ENCODE measurements around the gene SIRPA. TPM values are rescaled to one million over a fixed set of nuclear protein-coding genes. Genes with fewer than 3 reads are reported as not detected.

SIRPA gene
- polyA plus RNA-seq, 1 donor from 2014 or later, result 8.0 TPM

DNA sequence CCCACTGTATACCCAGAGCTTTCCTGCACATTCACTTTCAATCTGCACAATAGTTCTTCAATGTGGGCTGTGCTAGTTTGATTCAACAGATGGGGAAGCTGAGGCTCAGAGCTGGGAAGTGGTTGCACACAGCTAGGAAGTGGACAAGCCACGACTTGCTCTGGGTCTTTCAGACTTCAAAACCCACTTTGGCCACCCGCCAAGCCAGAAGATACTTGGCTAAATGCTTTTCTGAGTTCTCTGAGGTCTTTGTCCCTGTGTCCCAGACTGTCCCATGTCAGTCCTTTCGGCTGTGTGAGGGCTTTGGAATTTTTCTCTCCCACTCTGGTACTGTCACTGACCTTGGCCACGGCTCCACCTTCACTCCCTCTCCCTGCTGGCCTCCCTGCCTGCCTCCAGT is 88.1 kb downstream of the SIRPA start:
- Histone ChIP-seq H3K9me3 (ENCODE audit: low read length) (no peaks in the 10 kb centered on the region), H3K79me2 (replicated peaks; ENCODE audit: insufficient read depth, low read length) (no peaks in the 10 kb centered on the region), H2AFZ (ENCODE audit: low read depth, low read length) (no peak overlapping the region), H3F3A (ENCODE audit: insufficient read depth, low read length, poor library complexity, severe bottlenecking) (no peaks in the 10 kb centered on the region), H3K4me2 (ENCODE audit: low read length) (no peak overlapping the region), H4K20me1 (ENCODE audit: insufficient read depth) (no peaks in the 10 kb centered on the region), H3K9ac (ENCODE audit: low read length) (no peak overlapping the region), H3K27ac (ENCODE audit: low read length) (no peak overlapping the region), H3K9me2 (ENCODE audit: insufficient read depth, low read length) (no peaks in the 10 kb centered on the region), H3K36me3 (ENCODE audit: insufficient read depth, low read length) (no peaks in the 10 kb centered on the region), H3K27me3 (ENCODE audit: insufficient read depth, low read depth, low read length) (no peaks in the 10 kb centered on the region), H3K4me3 (ENCODE audit: low read length) (no peak overlapping the region)
- TF ChIP-seq POLR2AphosphoS5 (IDR thresholded peaks at IDR 0.05) (no peak), RAD21 (conservative IDR thresholded peaks at IDR 0.05) (no peak), EP300 (conservative IDR thresholded peaks at IDR 0.05; ENCODE audit: poor library complexity, severe bottlenecking) (no peak), TAF1 (IDR thresholded peaks at IDR 0.05; ENCODE audit: low read depth) (no peak), MXI1 (conservative IDR thresholded peaks at IDR 0.05; ENCODE audit: poor library complexity, severe bottlenecking) (no peak)

DNA sequence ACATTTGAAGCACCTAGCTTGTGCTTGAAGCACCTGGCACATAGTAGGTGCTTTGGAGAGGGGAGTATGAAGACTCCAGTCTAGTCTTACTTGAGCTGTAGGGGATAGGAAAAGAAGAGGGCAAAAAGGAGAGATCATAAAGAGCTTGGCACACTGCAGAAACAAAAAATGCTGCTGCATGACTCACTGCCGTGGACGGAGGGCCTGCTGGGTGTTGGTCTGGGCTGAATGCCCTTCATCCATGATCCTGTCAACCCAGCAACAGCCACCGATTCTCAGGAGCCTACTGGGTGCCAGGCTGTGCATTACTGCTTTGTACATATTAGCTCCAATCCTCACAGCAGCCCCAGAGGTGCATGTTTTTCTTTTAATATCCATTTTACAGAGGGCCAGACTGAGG is 92.6 kb downstream of the SIRPA start:
- H3K9me3 ChIP-seq (ENCODE audit: low read length), result no peaks in the 10 kb centered on the region
- no peak overlapping the region for H3K9ac ChIP-seq (ENCODE audit: low read length)
- no peaks in the 10 kb centered on the region for H3K27me3 ChIP-seq (ENCODE audit: insufficient read depth, low read depth, low read length)
- no peaks in the 10 kb centered on the region for H4K20me1 ChIP-seq (ENCODE audit: insufficient read depth)
- no peaks in the 10 kb centered on the region for H3K9me2 ChIP-seq (ENCODE audit: insufficient read depth, low read length)
- H3K4me3 ChIP-seq (ENCODE audit: low read length), result no peak overlapping the region
- TF ChIP-seq MXI1 (conservative IDR thresholded peaks at IDR 0.05; ENCODE audit: poor library complexity, severe bottlenecking) (no peak), TAF1 (IDR thresholded peaks at IDR 0.05; ENCODE audit: low read depth) (no peak), POLR2AphosphoS5 (IDR thresholded peaks at IDR 0.05) (no peak), RAD21 (conservative IDR thresholded peaks at IDR 0.05) (no peak), EZH2 (IDR thresholded peaks at IDR 0.05; ENCODE audit: borderline replicate concordance, insufficient read depth, low read length, poor library complexity, severe bottlenecking) (no peak), EP300 (conservative IDR thresholded peaks at IDR 0.05; ENCODE audit: poor library complexity, severe bottlenecking) (no peak), SMC3 (conservative IDR thresholded peaks at IDR 0.05; ENCODE audit: poor library complexity) (no peak), CTCF (IDR thresholded peaks at IDR 0.05; ENCODE audit: poor library complexity, severe bottlenecking) (no peak)
- TF ChIP-seq, protein P1, sequence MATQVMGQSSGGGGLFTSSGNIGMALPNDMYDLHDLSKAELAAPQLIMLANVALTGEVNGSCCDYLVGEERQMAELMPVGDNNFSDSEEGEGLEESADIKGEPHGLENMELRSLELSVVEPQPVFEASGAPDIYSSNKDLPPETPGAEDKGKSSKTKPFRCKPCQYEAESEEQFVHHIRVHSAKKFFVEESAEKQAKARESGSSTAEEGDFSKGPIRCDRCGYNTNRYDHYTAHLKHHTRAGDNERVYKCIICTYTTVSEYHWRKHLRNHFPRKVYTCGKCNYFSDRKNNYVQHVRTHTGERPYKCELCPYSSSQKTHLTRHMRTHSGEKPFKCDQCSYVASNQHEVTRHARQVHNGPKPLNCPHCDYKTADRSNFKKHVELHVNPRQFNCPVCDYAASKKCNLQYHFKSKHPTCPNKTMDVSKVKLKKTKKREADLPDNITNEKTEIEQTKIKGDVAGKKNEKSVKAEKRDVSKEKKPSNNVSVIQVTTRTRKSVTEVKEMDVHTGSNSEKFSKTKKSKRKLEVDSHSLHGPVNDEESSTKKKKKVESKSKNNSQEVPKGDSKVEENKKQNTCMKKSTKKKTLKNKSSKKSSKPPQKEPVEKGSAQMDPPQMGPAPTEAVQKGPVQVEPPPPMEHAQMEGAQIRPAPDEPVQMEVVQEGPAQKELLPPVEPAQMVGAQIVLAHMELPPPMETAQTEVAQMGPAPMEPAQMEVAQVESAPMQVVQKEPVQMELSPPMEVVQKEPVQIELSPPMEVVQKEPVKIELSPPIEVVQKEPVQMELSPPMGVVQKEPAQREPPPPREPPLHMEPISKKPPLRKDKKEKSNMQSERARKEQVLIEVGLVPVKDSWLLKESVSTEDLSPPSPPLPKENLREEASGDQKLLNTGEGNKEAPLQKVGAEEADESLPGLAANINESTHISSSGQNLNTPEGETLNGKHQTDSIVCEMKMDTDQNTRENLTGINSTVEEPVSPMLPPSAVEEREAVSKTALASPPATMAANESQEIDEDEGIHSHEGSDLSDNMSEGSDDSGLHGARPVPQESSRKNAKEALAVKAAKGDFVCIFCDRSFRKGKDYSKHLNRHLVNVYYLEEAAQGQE (IDR thresholded peaks at IDR 0.05; ENCODE audit: borderline replicate concordance), result no peak
- H3F3A ChIP-seq (ENCODE audit: insufficient read depth, low read length, poor library complexity, severe bottlenecking), result no peaks in the 10 kb centered on the region
- H3K36me3 ChIP-seq (ENCODE audit: insufficient read depth, low read length), result no peaks in the 10 kb centered on the region
- no peak overlapping the region for H3K4me2 ChIP-seq (ENCODE audit: low read length)
- H3K79me2 ChIP-seq (replicated peaks; ENCODE audit: insufficient read depth, low read length), result no peaks in the 10 kb centered on the region
- no peak overlapping the region for H2AFZ ChIP-seq (ENCODE audit: low read depth, low read length)
- H3K27ac ChIP-seq (ENCODE audit: low read length), result no peak overlapping the region

Other genes with a start within 250 kb of the SIRPA start
- gene SIRPG, start 237.6 kb upstream of the SIRPA start, polyA plus RNA-seq, result not detected in 2 replicates
- 17.3 and 17.7 TPM in 2 replicates for gene PDYN, start 98.7 kb downstream of the SIRPA start, polyA plus RNA-seq
- gene STK35, start 206.4 kb downstream of the SIRPA start, polyA plus RNA-seq, result 8.1 and 10.8 TPM in 2 replicates

Data from neural cell (in vitro differentiated cells).